NCI-H187 treated with DMSO at 0.1 percent for 48 hours (cell line): ENCODE results near the gene MAU2.
"Not testable (repeated sequence)": the region's sequence is repeated elsewhere in the genome, so short reads cannot be mapped to it uniquely, and the experiment has no call there.

ENCODE experiments used
- DNase-seq: peaks from one replicate; lab custom pipeline; 2025; lab: John Stamatoyannopoulos, UW

MAU2 gene

DNA sequence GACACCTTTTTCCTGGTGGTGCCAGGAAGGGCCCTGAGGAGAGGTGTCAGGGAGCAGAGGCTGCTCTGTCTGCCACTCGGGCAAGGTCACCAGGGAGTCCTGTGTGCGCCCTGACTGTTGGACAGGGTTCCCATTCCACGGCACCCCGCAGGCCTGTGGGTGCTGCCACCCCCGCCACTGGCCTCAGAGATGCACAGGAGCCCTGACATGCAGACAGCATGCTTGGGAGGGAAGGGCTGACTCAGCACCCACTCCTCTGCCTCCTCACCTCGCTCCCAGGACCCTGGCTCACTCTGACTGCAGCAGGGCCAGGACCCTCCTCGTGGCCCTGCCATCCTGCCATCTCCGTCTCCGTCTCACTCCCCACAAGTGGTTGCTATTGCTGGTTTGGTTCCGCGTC lies 25.3 kb downstream of the MAU2 start:
- DNase-seq: no peak

GRCh38 chr19:19347401-19348110 lies 26.9 kb downstream of the MAU2 start:
- no peak for DNase-seq

GRCh38 chr19:19348266-19348665 lies 27.6 kb downstream of the MAU2 start:
- no peak for DNase-seq

- no peak for DNase-seq
Measured at GRCh38 chr19:19349365-19349764, 28.7 kb downstream of the MAU2 start.

DNA sequence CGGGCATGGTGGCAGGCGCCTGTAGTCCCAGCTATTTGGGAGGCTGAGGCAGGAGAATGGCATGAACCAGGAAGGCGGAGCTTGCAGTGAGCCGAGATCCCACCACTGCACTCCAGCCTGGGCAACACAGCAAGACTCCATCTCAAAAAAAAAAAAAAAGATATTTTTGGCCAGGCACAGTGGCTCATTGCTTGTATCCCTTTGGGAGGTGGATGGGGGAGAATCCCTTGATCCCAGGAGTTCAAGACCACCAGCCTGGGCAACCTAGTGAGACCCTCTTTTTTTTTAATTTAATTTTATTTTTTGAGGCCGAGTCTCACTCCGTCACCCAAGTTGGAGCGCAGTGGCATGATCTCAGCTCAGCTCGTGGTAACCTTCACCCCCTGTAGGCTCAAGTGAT lies 30.1 kb downstream of the MAU2 start:
- DNase-seq: not testable (repeated sequence)

- DNase-seq: no peak
Measured at GRCh38 chr19:19352823-19353222, 32.2 kb downstream of the MAU2 start.

GRCh38 chr19:19354007-19354406 lies 33.4 kb downstream of the MAU2 start:
- DNase-seq: no peak

- DNase-seq: no peak
Measured at GRCh38 chr19:19354932-19355331, 34.3 kb downstream of the MAU2 start.

GRCh38 chr19:19355606-19356139 lies 35.0 kb downstream of the MAU2 start:
- no peak for DNase-seq

- no peak for DNase-seq
Measured at GRCh38 chr19:19356500-19356899, 35.9 kb downstream of the MAU2 start.

DNA sequence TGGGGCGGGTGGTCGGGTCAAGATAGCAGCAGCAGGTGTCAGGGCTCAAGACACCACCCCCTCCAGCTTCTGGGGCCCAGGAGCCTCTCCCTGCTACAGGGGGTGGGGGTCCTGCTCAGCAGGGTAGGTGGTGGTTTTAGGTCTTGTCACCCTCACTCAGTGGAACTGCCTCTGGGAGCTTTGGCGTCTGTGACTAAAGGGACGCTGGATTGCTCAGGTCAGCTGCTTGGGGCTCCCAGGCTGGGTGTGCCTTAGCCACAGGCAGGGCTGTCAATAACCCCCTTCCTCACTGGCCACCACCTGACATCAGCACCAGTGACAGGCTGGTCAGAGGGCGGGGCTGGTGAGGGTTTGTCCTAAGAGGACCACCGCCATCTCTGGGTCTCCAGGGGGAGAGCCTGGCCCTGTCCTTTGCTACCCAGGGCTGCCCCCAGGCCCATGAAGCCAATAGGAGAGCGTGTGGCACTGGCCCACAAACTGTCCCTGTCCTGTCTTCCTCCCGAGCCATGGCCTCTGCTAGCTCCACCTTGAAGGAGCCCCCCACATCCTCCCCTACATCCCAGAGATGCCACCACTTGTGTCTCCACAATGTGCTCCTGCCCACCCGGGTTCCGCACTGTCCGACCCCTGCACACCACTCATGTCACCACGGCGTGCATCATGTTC lies 36.4 kb downstream of the MAU2 start:
- no peak for DNase-seq

- no peak for DNase-seq
Measured at GRCh38 chr19:19361075-19361594, 40.5 kb downstream of the MAU2 start.

- DNase-seq: no peak
Measured at GRCh38 chr19:19362075-19362474, 41.4 kb downstream of the MAU2 start.

- no peak for DNase-seq
Measured at GRCh38 chr19:19366434-19367396, 46.1 kb downstream of the MAU2 start.

DNA sequence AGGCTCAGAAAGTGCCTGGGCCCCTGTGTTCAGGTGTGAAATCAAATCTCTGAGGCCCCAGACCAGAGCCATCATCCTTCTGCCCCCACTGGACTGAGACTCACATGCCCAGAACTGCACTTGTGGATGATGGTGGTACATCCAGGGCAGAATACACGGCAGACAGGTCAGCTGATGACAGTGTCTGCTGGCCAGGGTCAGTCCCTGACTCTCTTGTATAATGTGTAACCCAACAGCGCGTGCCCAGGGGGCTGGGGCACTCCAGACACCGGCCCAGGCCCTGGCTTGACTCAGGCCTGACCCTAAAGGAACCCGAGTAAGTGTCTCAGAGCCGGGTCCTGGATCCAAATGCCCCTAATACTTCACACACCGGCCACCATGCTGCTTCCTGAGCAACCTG lies 47.5 kb downstream of the MAU2 start:
- no peak for DNase-seq

- no peak for DNase-seq
Measured at GRCh38 chr19:19371059-19371458, 50.4 kb downstream of the MAU2 start.

DNA sequence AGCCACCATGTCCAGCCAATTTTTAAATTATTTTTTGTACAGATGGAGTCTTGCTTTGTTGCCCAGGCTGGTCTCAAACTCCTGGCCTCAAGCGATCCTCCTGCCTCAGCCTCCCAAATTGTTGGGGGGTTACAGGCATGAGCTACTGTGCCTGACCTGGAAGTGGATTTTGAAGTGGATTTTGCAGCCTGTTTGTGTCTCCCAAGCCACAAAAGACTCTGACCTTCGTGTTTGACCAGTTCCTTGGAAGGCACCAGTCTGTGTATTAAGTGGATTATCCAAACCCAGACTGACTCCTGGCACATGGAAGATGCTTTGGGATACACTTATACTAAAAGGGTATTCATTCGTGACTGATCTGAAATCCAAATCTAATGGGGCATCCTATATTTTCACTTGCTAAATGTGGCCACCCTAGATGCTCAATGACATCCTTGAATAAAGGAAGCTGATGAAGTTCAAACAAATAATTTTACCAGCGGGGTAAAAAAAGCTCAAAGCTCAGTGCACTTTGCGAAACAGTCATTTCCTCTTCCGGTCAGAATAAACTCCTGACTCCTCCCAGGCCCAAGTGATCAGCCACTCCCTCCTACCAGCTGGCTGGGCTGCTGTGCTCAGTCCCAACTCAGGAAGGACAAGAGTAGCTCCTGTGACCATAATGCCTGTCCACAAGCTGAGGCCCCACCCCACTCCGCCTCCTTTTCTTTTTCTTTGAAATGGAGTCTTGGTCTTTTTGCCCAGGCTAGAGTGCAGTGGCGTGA lies 52.2 kb downstream of the MAU2 start:
- no peak for DNase-seq

DNA sequence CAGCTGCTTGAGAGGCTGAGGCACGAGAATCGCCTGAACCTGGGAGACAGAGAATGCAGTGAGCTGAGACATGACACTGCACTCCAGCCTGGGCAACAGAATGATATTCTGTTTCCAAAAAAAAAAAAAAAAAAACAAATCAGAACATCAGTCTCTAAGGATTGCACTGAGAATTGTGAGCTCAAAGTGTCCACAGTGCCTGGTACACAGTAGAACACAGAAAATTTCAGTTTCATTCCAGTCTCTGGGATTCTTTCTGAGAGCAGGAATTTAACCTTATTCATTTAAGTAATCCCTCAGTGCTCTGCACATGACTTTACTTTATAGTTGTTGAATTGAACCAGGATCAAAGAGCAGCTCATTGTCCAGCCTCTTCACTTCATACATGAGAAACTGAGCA lies 58.9 kb downstream of the MAU2 start:
- DNase-seq: no peak

GRCh38 chr19:19380316-19380715 lies 59.7 kb downstream of the MAU2 start:
- not testable (repeated sequence) for DNase-seq

- DNase-seq: no peak
Measured at GRCh38 chr19:19381007-19381926, 60.6 kb downstream of the MAU2 start.
